Vagina (tissue), 2 donors: Measurements from ENCODE around the gene SATB1. TPM values are rescaled to one million over a fixed set of nuclear protein-coding genes. Genes with fewer than 3 reads are reported as not detected.
"Not testable (repeated sequence)": the region's sequence is repeated elsewhere in the genome, so short reads cannot be mapped to it uniquely, and the experiment has no call there.

Experiments used
- DNase-seq, 2 donors: peaks; one replicate each; pipeline ENCODE4 v3.0.0-alpha.2; 2017; ENCODE audit errors: extremely low spot score in 2 of 2
- H3K27ac ChIP-seq: fragments of 200-600 bp; sonication (generic); one replicate; pipeline ENCODE4 v1.5.1; 2019
- H3K27me3 ChIP-seq: fragments of 200-600 bp; sonication (generic); one replicate; pipeline ENCODE4 v1.5.1; 2019
- H3K36me3 ChIP-seq, 2 donors: fragments of 200-600 bp; sonication (generic); one replicate each; pipeline ENCODE4 v1.5.1; 2017 to 2019
- H3K4me1 ChIP-seq: fragments of 200-600 bp; sonication (generic); one replicate; pipeline ENCODE4 v1.5.1; 2019
- H3K4me3 ChIP-seq, 2 donors: fragments of 200-600 bp; sonication (generic); 1 replicate in 1 of 2; 2 replicates in 1 of 2; pipeline ENCODE4 v1.5.1; 2016 to 2019
- H3K9me3 ChIP-seq: fragments of 200-600 bp; sonication (generic); one replicate; pipeline ENCODE4 v1.5.1; 2019
- CTCF ChIP-seq, 3 experiments: fragments of 450-650 bp in 2 of 3; fragments of 200-600 bp in 1 of 3; sonication (generic) in 1 of 3; IDR thresholded peaks; one replicate each; pipeline ENCODE4 v1.5.1; 2017 to 2019; ENCODE audit warnings: antibody characterized with exemption in 3 of 3, mild to moderate bottlenecking in 2 of 3, moderate library complexity in 2 of 3
- POLR2A ChIP-seq, 2 donors: fragments of 450-650 bp; IDR thresholded peaks; one replicate each; pipeline ENCODE4 v1.6.1; 2017; ENCODE audit warnings: antibody characterized with exemption in 2 of 2, mild to moderate bottlenecking in 2 of 2, moderate library complexity in 2 of 2
- POLR2AphosphoS5 ChIP-seq, 2 donors: sonication (generic); formaldehyde crosslinking; IDR thresholded peaks; one replicate each; pipeline ENCODE4 v1.9.0; 2017; ENCODE audit warnings: antibody characterized with exemption in 2 of 2, mild to moderate bottlenecking in 2 of 2, low read depth in 1 of 2; ENCODE audit not compliant: insufficient read depth in 1 of 2
- intact Hi-C: fragments of 100-400 bp; cut with DNase I; formaldehyde crosslinking; loops from one replicate; pipeline ENCODE4 v1.15.1; 2023
- total RNA-seq: library from RNA; depleted of rRNA; stranded (reverse); fragments of >200 nt; gene quantifications from one replicate; pipeline ENCODE4 v1.2.3, GENCODE V29; 2016

The SATB1 gene
- total RNA-seq, 1 donor from 2014 or later, result 51.3 TPM

- no peaks in the 10 kb centered on the region for H3K27me3 ChIP-seq
- no peaks in the 10 kb centered on the region for H3K4me1 ChIP-seq
- H3K27ac ChIP-seq, result no peak overlapping the region
- no peaks in the 10 kb centered on the region for H3K9me3 ChIP-seq
- no peaks in the 10 kb centered on the region for H3K36me3 ChIP-seq
- intact Hi-C loops, result no loop called here
- H3K4me3 ChIP-seq, result no peak overlapping the region
- DNase-seq, result no peak
- TF ChIP-seq POLR2A (IDR thresholded peaks at IDR 0.05) (no peak), CTCF (IDR thresholded peaks at IDR 0.05) (no peak), POLR2AphosphoS5 (IDR thresholded peaks at IDR 0.05; ENCODE audit: insufficient read depth in 1 of 2, low read depth in 1 of 2) (no peak)
Observed at GRCh38 chr3:18454766-18455165, 29.6 kb upstream of the SATB1 start.

GRCh38 chr3:18449618-18450017 is 24.5 kb upstream of the SATB1 start:
- H3K4me3 ChIP-seq, H3K27me3 ChIP-seq, H3K9me3 ChIP-seq, intact Hi-C loops, DNase-seq, H3K36me3 ChIP-seq, H3K27ac ChIP-seq: not testable (repeated sequence)
- peaks cover 11% of the 10 kb centered on the region for H3K4me1 ChIP-seq

GRCh38 chr3:18447720-18448119 is 22.6 kb upstream of the SATB1 start:
- no peak for DNase-seq
- intact Hi-C loops, result no loop called here
- no peak overlapping the region for H3K4me3 ChIP-seq
- no peaks in the 10 kb centered on the region for H3K27me3 ChIP-seq
- no peak for TF ChIP-seq POLR2AphosphoS5 (IDR thresholded peaks at IDR 0.05; ENCODE audit: insufficient read depth in 1 of 2, low read depth in 1 of 2)
- no peak for TF ChIP-seq POLR2A (IDR thresholded peaks at IDR 0.05)
- no peak for TF ChIP-seq CTCF (IDR thresholded peaks at IDR 0.05)
- no peaks in the 10 kb centered on the region for H3K36me3 ChIP-seq
- peaks cover 26% of the 10 kb centered on the region for H3K4me1 ChIP-seq
- H3K9me3 ChIP-seq, result no peaks in the 10 kb centered on the region
- no peak overlapping the region for H3K27ac ChIP-seq

- TF ChIP-seq POLR2A (IDR thresholded peaks at IDR 0.05) (no peak), CTCF (IDR thresholded peaks at IDR 0.05) (no peak), POLR2AphosphoS5 (IDR thresholded peaks at IDR 0.05; ENCODE audit: insufficient read depth in 1 of 2, low read depth in 1 of 2) (no peak)
Observed at GRCh38 chr3:18446149-18446825, 21.1 kb upstream of the SATB1 start.

GRCh38 chr3:18445401-18446148 is 20.4 kb upstream of the SATB1 start:
- intact Hi-C loops, result no loop called here
- Histone ChIP-seq H3K27me3 (no peaks in the 10 kb centered on the region), H3K4me1 (peaks cover 26% of the 10 kb centered on the region), H3K36me3 (no peaks in the 10 kb centered on the region), H3K27ac (no peak overlapping the region), H3K9me3 (no peaks in the 10 kb centered on the region), H3K4me3 (peak overlapping the region; percentile 58 to 71)
- TF ChIP-seq CTCF (IDR thresholded peaks at IDR 0.05) (no peak), POLR2AphosphoS5 (IDR thresholded peaks at IDR 0.05; ENCODE audit: insufficient read depth in 1 of 2, low read depth in 1 of 2) (no peak), POLR2A (IDR thresholded peaks at IDR 0.05) (no peak)
- no peak for DNase-seq

More at GRCh38 chr3:18446149-18446825, 21.1 kb upstream of the SATB1 start:
- no peaks in the 10 kb centered on the region for H3K9me3 ChIP-seq
- DNase-seq, result no peak
- H3K4me1 ChIP-seq, result peaks cover 26% of the 10 kb centered on the region
- H3K36me3 ChIP-seq, result no peaks in the 10 kb centered on the region
- peak overlapping the region in 1 of 2 donors; percentile 58 for H3K4me3 ChIP-seq
- no peaks in the 10 kb centered on the region for H3K27me3 ChIP-seq
- intact Hi-C loops, result no loop called here
- no peak overlapping the region for H3K27ac ChIP-seq
